Skin epidermis (tissue), 12 donors: ENCODE results near the gene EYA4.
A peak's percentile ranks its signal among the peaks of the same experiment; 100 is the strongest.

Source experiments
- H3K27ac ChIP-seq, 21 experiments: fragments of 200-600 bp; sonication (generic) in 11 of 21; one replicate each; pipeline ENCODE4 v1.5.0; 2020; ENCODE audit warnings: mild to moderate bottlenecking in 3 of 21, inconsistent platforms in 2 of 21, moderate library complexity in 2 of 21
- H3K4me3 ChIP-seq, 7 experiments: fragments of 200-600 bp; sonication (generic) in 2 of 7; one replicate each; pipeline ENCODE4 v1.5.0; 2020; ENCODE audit warnings: inconsistent platforms in 2 of 7, mild to moderate bottlenecking in 2 of 7, moderate library complexity in 1 of 7

EYA4 gene

DNA sequence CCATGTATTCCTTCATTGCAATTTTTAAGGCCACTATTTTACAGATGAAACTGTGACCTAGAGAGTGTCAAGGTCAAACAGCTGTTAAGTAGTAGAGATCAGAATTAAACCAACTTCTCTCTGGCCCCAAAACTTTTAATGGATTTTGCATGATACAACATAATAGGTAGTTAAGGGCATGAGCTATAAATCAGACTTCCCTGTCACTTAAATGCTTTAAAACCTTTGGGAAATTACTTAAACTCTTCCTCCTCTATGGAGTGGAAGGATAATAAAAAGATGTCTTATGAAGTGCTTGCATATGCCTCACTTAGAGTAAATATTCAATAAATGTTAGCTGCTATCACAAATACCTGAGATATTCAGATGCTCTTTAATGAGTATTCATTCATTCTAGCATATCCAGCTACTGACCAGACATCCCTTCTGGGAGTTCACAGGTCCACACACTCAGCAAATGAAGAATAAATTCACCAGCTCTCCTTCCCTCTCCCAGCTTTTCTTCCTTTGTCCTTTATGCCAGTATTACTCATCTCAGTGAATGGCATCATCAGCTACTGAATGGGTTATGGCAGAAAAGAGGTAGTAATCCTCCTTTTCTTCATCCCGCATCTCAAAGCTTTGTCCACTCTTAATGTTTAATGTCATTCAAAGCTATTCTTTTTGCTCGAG lies 36.2 kb downstream of the EYA4 start:
- H3K4me3 ChIP-seq: no peak overlapping the region
- H3K27ac ChIP-seq: no peak overlapping the region

DNA sequence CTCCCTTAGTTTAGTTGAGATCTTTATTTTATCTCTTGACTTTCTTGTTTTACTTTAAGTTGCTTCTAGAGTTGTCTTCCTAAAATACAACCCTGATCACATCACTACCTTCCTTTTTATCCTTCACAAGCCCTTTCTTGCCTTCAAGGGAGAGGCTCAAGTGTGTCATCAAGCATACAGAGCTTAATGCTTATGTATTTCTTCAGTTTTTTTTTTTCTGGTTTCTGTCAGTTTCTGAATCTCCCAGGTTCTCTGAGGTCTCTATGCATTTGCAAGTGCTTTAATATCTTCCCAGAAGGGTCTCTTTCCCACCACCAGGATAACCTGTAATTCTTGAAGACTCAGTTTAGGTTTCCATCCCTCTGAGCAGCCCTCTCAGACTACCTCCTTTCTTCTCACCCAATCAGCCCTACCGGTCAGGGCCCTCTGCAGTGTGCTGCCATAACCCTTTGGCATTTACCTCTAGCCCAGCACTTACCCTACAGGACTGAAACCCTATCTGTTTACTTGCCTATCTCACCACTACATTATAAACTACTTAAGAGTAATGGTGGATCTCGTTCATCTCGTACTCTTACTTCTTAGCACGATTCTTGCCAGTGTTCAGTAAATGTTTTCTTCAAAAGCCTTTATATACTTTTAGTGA lies 36.9 kb downstream of the EYA4 start:
- H3K4me3 ChIP-seq: no peak overlapping the region
- no peak overlapping the region for H3K27ac ChIP-seq

DNA sequence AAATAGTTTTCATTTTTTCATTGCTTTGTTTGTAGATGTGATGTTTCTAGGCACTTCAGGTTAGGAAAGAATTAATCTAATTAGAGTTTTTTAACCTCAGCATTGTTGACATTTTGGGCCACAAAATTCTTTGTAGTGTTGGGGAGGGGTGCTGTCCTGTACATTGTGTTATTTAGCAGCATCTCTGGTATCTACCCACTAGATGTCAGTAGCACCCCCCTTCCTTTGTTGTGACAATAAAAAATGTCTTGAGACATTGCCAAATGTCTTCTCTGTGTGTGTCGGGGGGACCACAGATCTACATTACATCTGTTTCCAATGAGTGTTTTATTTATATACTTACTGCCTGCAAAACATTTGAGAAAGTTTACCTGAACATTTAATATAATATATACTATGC lies 45.6 kb downstream of the EYA4 start:
- Histone ChIP-seq H3K27ac (no peak overlapping the region), H3K4me3 (no peak overlapping the region)

GRCh38 chr6:133288662-133289061 lies 47.5 kb downstream of the EYA4 start:
- H3K4me3 ChIP-seq: no peak overlapping the region
- H3K27ac ChIP-seq: no peak overlapping the region

- no peak overlapping the region for H3K27ac ChIP-seq
- H3K4me3 ChIP-seq: no peak overlapping the region
Observed at GRCh38 chr6:133289733-133290306, 48.7 kb downstream of the EYA4 start.

- H3K27ac ChIP-seq: no peak overlapping the region
Observed at GRCh38 chr6:133290930-133291329, 49.8 kb downstream of the EYA4 start.

DNA sequence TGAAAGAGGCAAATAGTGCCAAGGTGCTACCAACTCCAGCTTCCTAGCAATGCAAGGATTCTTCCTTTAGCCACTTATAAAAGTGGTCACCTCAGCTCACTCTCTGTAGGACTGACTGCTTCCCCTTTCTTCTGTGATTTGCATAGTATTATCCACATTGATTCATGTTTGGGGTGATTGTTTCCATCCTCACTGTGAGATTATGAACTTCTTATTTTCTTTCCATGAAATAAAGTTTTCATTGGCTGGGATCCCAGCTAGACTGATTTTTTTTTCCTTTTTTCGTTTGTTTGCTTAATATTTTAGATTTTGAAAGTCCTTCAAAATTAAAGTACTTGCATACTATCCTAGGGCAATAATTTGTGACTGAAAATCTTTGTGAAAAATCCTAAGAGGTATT lies 50.5 kb downstream of the EYA4 start:
- Histone ChIP-seq H3K4me3 (no peak overlapping the region), H3K27ac (no peak overlapping the region)

More at GRCh38 chr6:133290930-133291329, 49.8 kb downstream of the EYA4 start:
- H3K4me3 ChIP-seq: no peak overlapping the region

DNA sequence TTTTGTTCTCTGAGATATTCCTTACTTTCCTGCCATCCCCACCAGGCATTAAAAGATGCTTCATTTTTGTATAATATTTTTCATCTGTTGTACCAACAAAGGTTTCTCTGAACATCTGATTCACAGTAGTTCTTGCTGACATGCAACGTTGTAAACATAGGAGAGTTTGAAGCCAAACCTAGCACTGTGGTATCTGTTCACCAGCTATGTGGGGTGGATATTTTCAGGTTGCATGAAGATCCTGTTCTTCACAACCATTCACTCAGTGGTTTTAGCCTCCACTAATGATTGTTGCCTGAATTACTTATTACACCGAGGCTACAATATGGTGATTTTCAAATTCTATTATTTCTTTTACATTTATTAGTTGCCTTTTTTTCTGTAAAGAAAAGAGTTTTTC lies 56.5 kb downstream of the EYA4 start:
- Histone ChIP-seq H3K27ac (no peak overlapping the region), H3K4me3 (no peak overlapping the region)

GRCh38 chr6:133298335-133298734 lies 57.2 kb downstream of the EYA4 start:
- H3K27ac ChIP-seq: no peak overlapping the region
- no peak overlapping the region for H3K4me3 ChIP-seq

DNA sequence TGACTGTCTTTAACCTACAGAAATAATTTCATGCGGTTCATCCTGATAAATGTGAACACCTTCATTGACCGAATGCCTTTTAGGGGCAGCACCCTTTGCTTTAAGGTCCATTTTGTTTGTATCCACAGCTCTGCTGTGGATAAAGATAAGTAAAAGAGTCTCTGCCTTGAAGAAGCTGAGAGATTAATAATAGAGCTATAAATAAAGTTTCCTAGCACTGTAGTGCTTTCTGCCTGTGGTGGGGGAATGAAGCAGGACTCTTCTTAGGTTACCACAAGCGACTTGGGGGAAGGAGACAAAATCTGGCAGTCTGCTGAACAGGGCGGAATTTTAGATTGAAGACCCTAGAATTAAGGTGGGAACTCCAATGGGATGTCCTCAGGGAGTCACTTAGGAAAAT lies 57.6 kb downstream of the EYA4 start:
- Histone ChIP-seq H3K4me3 (no peak overlapping the region), H3K27ac (no peak overlapping the region)

DNA sequence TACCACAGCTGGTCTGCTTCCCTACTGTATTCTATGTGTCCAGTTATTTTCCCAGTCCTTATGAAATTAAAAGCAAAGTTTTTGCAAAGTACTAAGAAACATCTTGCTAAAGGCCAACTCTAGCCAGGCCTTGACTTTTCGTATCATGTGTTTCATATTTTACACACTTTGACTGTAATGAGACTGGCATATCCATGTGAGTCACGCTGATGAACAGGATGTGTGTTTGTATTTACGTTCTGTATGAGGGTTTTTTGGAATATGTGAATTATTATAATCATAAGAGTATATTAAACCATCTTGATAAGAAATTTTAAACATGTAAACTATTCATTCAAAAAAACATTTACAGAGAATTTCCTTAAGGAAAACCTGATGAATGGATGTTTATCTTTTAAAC lies 59.7 kb downstream of the EYA4 start:
- no peak overlapping the region for H3K27ac ChIP-seq

GRCh38 chr6:133301835-133302234 lies 60.7 kb downstream of the EYA4 start:
- Histone ChIP-seq H3K4me3 (no peak overlapping the region), H3K27ac (no peak overlapping the region)

More for the DNA sequence above, 59.7 kb downstream of the EYA4 start:
- H3K4me3 ChIP-seq: no peak overlapping the region

GRCh38 chr6:133306931-133307330 lies 65.8 kb downstream of the EYA4 start:
- Histone ChIP-seq H3K4me3 (no peak overlapping the region), H3K27ac (no peak overlapping the region)

DNA sequence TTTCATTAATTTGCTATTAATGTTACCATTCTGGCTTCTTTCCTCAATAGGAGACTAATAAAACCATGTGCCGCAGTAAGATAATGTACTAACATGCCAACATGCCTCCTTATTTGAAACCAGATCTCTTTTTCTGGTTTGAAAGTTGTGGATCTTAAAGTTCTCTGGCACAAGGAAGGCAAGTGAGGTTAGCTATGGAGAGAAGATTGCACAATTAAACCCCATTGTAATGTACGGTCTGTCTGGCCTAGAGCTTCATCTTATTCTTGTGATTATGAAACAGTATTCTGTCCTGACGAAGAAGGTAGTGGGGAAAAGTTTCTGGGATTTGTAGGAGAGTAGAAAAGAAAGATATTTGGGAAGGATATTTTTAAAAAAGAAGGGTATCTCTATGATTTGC lies 68.4 kb downstream of the EYA4 start:
- Histone ChIP-seq H3K27ac (no peak overlapping the region), H3K4me3 (no peak overlapping the region)

- H3K4me3 ChIP-seq: no peak overlapping the region
- H3K27ac ChIP-seq: no peak overlapping the region
Observed at GRCh38 chr6:133312006-133312405, 70.8 kb downstream of the EYA4 start.

DNA sequence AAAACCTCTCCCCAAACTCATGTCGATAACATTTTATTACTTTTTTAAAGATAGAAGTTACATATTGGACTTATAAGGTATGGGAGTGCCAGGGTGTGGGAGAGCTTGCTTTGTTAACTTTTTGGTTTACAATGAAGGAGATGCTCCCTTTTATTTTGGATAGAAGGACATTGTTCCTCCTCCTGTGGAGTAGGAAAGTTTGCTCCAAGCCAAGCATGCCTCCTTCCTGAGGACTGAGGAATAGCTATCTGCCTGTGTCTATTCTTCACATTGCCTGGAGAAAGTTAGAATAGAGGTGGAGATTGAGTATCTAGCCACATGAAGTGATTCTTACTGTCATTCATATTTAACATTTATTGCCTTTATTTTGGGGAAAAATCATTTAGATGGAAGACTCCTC lies 71.9 kb downstream of the EYA4 start:
- Histone ChIP-seq H3K27ac (no peak overlapping the region), H3K4me3 (no peak overlapping the region)

- Histone ChIP-seq H3K4me3 (no peak overlapping the region), H3K27ac (peak overlapping the region in 1 of 21 experiments; percentile 32)
Observed at GRCh38 chr6:133314947-133315346, 73.8 kb downstream of the EYA4 start.

- H3K4me3 ChIP-seq: no peak overlapping the region
- peak overlapping the region in 2 of 21 experiments; percentile 4 to 39 for H3K27ac ChIP-seq
Observed at GRCh38 chr6:133315811-133316210, 74.7 kb downstream of the EYA4 start.

- Histone ChIP-seq H3K27ac (no peak overlapping the region), H3K4me3 (no peak overlapping the region)
Observed at GRCh38 chr6:133317704-133318103, 76.5 kb downstream of the EYA4 start.

DNA sequence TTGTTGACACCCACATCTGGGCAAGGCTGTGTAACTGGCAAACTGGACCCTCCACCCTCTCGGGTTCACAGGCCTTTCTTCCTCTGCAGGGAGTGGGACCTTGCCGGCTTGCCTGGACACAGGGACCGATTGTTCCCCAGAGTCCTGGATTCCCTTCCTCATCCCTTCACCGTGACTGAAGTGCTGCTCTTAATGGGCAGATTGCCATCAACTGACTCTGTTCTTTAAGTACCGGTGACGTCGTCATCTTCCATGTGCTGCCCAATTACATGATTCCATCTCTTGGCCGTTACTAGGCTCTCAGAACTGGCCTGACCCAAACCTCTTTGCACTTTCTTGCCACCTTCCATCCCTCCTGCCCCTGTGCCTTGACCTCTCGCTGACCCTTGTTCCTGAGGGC lies 85.4 kb downstream of the EYA4 start:
- no peak overlapping the region for H3K27ac ChIP-seq
- no peak overlapping the region for H3K4me3 ChIP-seq

DNA sequence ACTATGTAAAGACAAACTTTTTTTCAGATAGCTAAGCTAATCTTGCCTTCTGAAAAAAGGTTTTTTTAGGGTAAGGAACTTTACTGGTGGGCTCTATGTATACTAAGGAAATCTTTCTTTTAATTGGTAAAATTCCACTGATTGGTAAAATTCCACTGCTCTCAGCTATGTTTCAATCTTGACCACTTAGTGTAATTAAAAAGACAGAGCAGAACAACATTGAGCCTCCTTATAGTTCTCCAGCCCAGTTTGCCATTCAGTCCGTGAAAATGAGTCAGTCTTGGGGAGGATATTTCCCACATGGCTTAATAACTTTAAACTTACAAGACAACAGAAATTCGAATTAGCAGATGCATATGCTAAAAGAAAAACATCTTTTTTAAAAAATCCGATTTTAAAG lies 92.7 kb downstream of the EYA4 start:
- Histone ChIP-seq H3K4me3 (no peak overlapping the region), H3K27ac (no peak overlapping the region)
